VCaP (cell line): ENCODE results near the gene HIVEP3.

ENCODE experiments used
- H3K27ac ChIP-seq: fragments of 450-650 bp; 2 replicates; pipeline ENCODE4 v1.5.1; 2017
- CTCF ChIP-seq: fragments of 450-650 bp; conservative IDR thresholded peaks from 2 replicates; pipeline ENCODE4 v1.5.1; 2017; ENCODE audit warnings: mild to moderate bottlenecking, moderate library complexity

The HIVEP3 gene

GRCh38 chr1:41589395-41589794 lies 329.3 kb downstream of the HIVEP3 start:
- no peak overlapping the region for H3K27ac ChIP-seq
- TF ChIP-seq CTCF = no peak

GRCh38 chr1:41588334-41588875 lies 330.3 kb downstream of the HIVEP3 start:
- no peak for TF ChIP-seq CTCF
- no peak overlapping the region for H3K27ac ChIP-seq

- TF ChIP-seq CTCF = no peak
- H3K27ac ChIP-seq = no peak overlapping the region
Measured at GRCh38 chr1:41587791-41588190, 330.9 kb downstream of the HIVEP3 start.

- TF ChIP-seq CTCF = no peak
- H3K27ac ChIP-seq = no peak overlapping the region
Measured at GRCh38 chr1:41586230-41586629, 332.5 kb downstream of the HIVEP3 start.

- TF ChIP-seq CTCF = no peak
- H3K27ac ChIP-seq = no peak overlapping the region
Measured at GRCh38 chr1:41583658-41584547, 334.8 kb downstream of the HIVEP3 start.

- no peak overlapping the region for H3K27ac ChIP-seq
- no peak for TF ChIP-seq CTCF
Measured at GRCh38 chr1:41582851-41583657, 335.7 kb downstream of the HIVEP3 start.

- no peak overlapping the region for H3K27ac ChIP-seq
- TF ChIP-seq CTCF = no peak
Measured at GRCh38 chr1:41582351-41582750, 336.4 kb downstream of the HIVEP3 start.
